Activated naive CD4-positive, alpha-beta T cell treated with anti-CD3 and anti-CD28 coated beads, Interleukin-2, amount 50 U/mL, for 24 hours (primary cell): Measurements from ENCODE around the gene KLHL18.
"Not testable (repeated sequence)": the region's sequence is repeated elsewhere in the genome, so short reads cannot be mapped to it uniquely, and the experiment has no call there.

Experiments
- H3K27ac Mint-ChIP-seq: one replicate; pipeline ENCODE4 v1.8.0; 2021; ENCODE audit warnings: mild to moderate bottlenecking, mixed read lengths
- H3K27me3 Mint-ChIP-seq: one replicate; pipeline ENCODE4 v1.8.0; 2021; ENCODE audit warnings: mixed read lengths
- H3K36me3 Mint-ChIP-seq: one replicate; pipeline ENCODE4 v1.8.0; 2021; ENCODE audit warnings: mixed read lengths
- H3K4me1 Mint-ChIP-seq: one replicate; pipeline ENCODE4 v1.8.0; 2021; ENCODE audit warnings: mixed read lengths
- H3K4me3 Mint-ChIP-seq: one replicate; pipeline ENCODE4 v1.8.0; 2021; ENCODE audit warnings: mild to moderate bottlenecking, mixed read lengths
- H3K9me3 Mint-ChIP-seq: one replicate; pipeline ENCODE4 v1.8.0; 2021; ENCODE audit warnings: mixed read lengths

The KLHL18 gene

GRCh38 chr3:47359323-47359722 lies 76.6 kb downstream of the KLHL18 start:
- H3K27me3 Mint-ChIP-seq, result peaks cover 2% of the 10 kb centered on the region
- no peak overlapping the region for H3K4me3 Mint-ChIP-seq
- peaks cover 11% of the 10 kb centered on the region for H3K9me3 Mint-ChIP-seq
- H3K4me1 Mint-ChIP-seq, result peaks cover 22% of the 10 kb centered on the region
- peaks cover 15% of the 10 kb centered on the region for H3K36me3 Mint-ChIP-seq
- H3K27ac Mint-ChIP-seq, result no peak overlapping the region

DNA sequence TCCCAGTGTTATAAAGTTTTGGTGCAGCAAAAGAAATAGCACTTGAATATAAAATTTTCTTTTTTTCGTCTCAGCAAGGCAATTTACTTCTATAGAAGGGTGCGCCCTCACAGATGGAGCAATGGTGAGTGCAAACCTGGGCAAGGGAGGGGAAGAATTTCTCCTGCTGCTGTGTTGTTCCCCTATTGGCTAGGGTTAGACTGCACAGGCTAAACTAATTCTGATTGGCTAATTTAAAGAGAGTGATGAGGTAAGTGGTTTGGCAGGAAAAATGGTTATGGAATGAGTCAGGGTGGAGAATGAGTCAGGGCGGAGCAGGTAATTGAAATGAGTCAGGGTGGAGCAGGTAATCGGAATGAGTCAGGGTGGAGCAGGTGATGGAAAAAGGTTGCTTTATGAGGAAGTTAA lies 77.4 kb downstream of the KLHL18 start:
- Mint-ChIP-seq H3K4me1 (peaks cover 22% of the 10 kb centered on the region), H3K36me3 (peaks cover 15% of the 10 kb centered on the region), H3K9me3 (peaks cover 11% of the 10 kb centered on the region), H3K27ac (peak overlapping the region; percentile 63)
- H3K4me3 Mint-ChIP-seq, H3K27me3 Mint-ChIP-seq: not testable (repeated sequence)

GRCh38 chr3:47362701-47363100 lies 80.0 kb downstream of the KLHL18 start:
- H3K4me3 Mint-ChIP-seq, result peak overlapping the region; percentile 41

GRCh38 chr3:47365213-47366153 lies 82.7 kb downstream of the KLHL18 start:
- Mint-ChIP-seq H3K9me3 (peaks cover 5% of the 10 kb centered on the region), H3K27ac (peak overlapping the region; percentile 14), H3K36me3 (peaks cover 6% of the 10 kb centered on the region), H3K4me1 (peaks cover 17% of the 10 kb centered on the region), H3K27me3 (no peaks in the 10 kb centered on the region), H3K4me3 (no peak overlapping the region)

More at GRCh38 chr3:47362701-47363100, 80.0 kb downstream of the KLHL18 start:
- H3K9me3 Mint-ChIP-seq, result peaks cover 11% of the 10 kb centered on the region
- peak overlapping the region; percentile 90 for H3K27ac Mint-ChIP-seq
- H3K27me3 Mint-ChIP-seq, result peaks cover 2% of the 10 kb centered on the region
- peaks cover 22% of the 10 kb centered on the region for H3K4me1 Mint-ChIP-seq
- peaks cover 15% of the 10 kb centered on the region for H3K36me3 Mint-ChIP-seq

GRCh38 chr3:47366833-47367232 lies 84.1 kb downstream of the KLHL18 start:
- Mint-ChIP-seq H3K27ac (no peak overlapping the region), H3K4me3 (no peak overlapping the region), H3K4me1 (peaks cover 16% of the 10 kb centered on the region), H3K9me3 (peaks cover 5% of the 10 kb centered on the region), H3K36me3 (peaks cover 6% of the 10 kb centered on the region), H3K27me3 (no peaks in the 10 kb centered on the region)

DNA sequence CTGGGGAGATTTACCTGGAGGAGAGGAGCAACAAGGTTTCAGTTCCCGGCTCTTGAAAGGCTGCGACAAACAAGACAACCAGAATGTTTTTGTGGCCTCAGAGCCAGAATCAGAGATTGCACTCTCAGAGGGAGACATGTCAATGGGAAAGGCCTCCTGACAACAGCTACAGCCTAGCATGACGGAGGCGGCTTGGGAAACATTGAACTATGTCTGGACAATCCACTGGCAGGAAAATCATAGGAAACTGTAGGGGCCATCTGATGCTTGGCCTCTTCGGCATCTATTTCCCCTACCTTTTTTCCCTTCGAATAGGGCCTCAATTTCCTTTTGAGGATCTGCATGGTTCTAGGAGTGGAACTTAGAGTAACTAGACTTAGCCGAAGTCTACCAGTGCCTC lies 84.9 kb downstream of the KLHL18 start:
- H3K36me3 Mint-ChIP-seq, result peaks cover 3% of the 10 kb centered on the region
- peaks cover 1% of the 10 kb centered on the region for H3K9me3 Mint-ChIP-seq

DNA sequence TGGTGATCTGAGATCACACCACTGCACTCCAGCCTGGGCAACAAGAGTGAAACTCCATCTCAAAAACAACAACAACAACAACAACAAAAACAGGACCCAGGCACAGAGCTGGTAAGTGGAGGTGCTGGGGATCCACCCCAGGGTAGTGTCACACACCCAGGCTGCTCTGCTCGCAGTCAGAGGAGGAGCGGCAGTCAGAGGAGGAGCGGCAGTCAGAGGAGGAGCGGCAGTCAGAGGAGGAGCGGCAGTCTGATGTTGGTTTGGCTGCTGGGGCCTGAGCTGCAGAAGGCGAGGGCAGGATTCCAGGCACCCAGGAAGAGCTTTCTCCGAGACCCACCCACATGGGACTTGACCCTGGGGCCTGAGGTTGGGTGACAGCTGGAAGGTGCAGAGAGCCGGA lies 87.3 kb downstream of the KLHL18 start:
- not testable (repeated sequence) for H3K4me1 Mint-ChIP-seq, H3K27me3 Mint-ChIP-seq, H3K4me3 Mint-ChIP-seq, H3K9me3 Mint-ChIP-seq, H3K27ac Mint-ChIP-seq, H3K36me3 Mint-ChIP-seq

More for the DNA sequence above, 84.9 kb downstream of the KLHL18 start:
- Mint-ChIP-seq H3K27ac (no peak overlapping the region), H3K4me3 (no peak overlapping the region), H3K27me3 (no peaks in the 10 kb centered on the region), H3K4me1 (peaks cover 11% of the 10 kb centered on the region)

GRCh38 chr3:47370887-47371697 lies 88.3 kb downstream of the KLHL18 start:
- Mint-ChIP-seq H3K4me1 (no peaks in the 10 kb centered on the region), H3K36me3 (no peaks in the 10 kb centered on the region), H3K9me3 (no peaks in the 10 kb centered on the region), H3K27me3 (no peaks in the 10 kb centered on the region), H3K4me3 (no peak overlapping the region), H3K27ac (no peak overlapping the region)

DNA sequence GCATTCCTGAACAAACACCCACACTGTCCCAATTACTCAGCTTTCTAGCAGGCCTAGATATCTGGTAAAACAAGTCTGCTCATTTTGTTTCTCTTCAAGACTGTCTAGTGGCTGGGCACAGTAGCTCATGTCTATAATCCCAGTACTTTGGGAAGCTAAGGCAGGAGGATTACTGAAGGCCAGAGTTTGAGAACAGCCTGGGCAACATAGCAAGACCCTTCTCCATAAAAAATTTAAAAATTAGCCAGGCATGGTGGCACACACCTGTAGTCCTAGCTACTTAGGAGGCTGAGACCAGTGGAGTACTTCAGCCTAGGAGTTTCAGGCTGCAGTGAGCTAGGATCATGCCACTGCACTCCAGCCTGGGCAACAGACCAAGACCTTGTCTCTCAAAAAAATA lies 91.8 kb downstream of the KLHL18 start:
- Mint-ChIP-seq H3K9me3 (no peaks in the 10 kb centered on the region), H3K4me1 (peaks cover 10% of the 10 kb centered on the region), H3K36me3 (peaks cover under 1% of the 10 kb centered on the region), H3K27me3 (no peaks in the 10 kb centered on the region), H3K4me3 (no peak overlapping the region), H3K27ac (no peak overlapping the region)

DNA sequence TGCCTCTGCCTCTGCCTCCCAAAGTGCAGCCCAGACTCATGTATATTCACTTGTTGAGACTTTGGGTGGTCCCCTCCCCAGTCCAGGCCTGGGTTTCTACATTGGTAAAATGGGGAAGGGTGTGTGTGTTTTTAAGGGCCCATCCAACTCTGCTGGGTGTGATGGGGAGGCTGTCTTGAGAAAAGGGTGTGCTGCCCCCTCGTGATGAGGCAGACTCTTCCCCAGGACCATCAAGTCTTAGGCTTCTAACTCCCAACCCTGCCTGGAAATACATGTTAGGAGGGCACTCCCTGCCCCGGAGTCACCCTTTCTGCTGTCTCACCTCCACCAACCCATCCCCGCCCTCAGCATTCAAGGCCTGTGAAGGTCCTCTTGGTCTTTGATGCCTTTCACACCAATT lies 93.6 kb downstream of the KLHL18 start:
- Mint-ChIP-seq H3K36me3 (peaks cover 4% of the 10 kb centered on the region), H3K4me3 (no peak overlapping the region), H3K4me1 (peaks cover 21% of the 10 kb centered on the region), H3K27ac (no peak overlapping the region), H3K9me3 (no peaks in the 10 kb centered on the region), H3K27me3 (no peaks in the 10 kb centered on the region)

DNA sequence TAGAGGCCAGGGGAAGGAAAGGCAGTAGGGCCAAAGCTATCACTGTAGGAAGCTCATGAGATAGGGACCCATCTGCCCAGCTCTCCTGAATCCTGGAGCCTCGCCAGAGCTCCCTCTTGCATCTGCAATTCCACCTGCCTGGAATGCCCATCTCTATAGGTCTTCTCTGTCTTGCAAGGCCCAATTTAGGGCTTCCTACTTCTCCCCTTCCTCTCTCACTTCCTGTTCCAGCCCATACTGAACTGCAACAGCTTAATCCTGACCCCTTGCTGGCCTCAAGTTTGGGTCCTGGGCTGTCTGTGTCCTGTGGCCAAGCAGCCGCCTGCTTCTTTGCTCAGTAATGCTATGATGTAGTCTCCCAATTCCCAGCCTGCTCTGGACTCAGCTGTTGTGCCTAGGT lies 94.4 kb downstream of the KLHL18 start:
- H3K4me3 Mint-ChIP-seq, result no peak overlapping the region
- H3K4me1 Mint-ChIP-seq, result peaks cover 28% of the 10 kb centered on the region
- no peaks in the 10 kb centered on the region for H3K9me3 Mint-ChIP-seq
- H3K27me3 Mint-ChIP-seq, result no peaks in the 10 kb centered on the region
- H3K36me3 Mint-ChIP-seq, result peaks cover 4% of the 10 kb centered on the region
- H3K27ac Mint-ChIP-seq, result no peak overlapping the region

DNA sequence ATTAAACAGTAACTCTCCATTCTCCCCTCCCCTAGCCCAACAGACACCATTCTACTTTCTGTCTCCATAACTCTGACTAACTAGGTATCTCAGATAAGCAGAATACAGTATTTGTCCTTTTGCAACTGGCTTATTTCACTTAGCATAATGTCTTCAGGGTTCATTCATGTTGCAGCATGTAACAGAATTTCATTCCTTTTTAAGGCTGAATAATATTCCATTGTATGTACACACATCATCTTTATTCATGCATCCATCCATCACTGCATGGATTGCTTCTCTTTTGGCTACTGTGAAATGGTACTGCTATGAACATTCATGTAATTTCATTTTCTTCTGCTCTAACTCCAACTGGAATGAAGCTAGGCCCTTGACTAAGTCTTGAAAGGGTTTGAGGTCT lies 96.1 kb downstream of the KLHL18 start:
- Mint-ChIP-seq H3K27ac (no peak overlapping the region), H3K4me3 (no peak overlapping the region), H3K9me3 (no peaks in the 10 kb centered on the region), H3K36me3 (peaks cover 4% of the 10 kb centered on the region), H3K4me1 (peaks cover 43% of the 10 kb centered on the region), H3K27me3 (no peaks in the 10 kb centered on the region)

GRCh38 chr3:47379411-47379899 lies 96.7 kb downstream of the KLHL18 start:
- no peaks in the 10 kb centered on the region for H3K9me3 Mint-ChIP-seq
- H3K27me3 Mint-ChIP-seq, result no peaks in the 10 kb centered on the region
- H3K27ac Mint-ChIP-seq, result peak overlapping the region; percentile 100
- peaks cover 45% of the 10 kb centered on the region for H3K4me1 Mint-ChIP-seq
- H3K4me3 Mint-ChIP-seq, result peak overlapping the region; percentile 98
- H3K36me3 Mint-ChIP-seq, result peaks cover 4% of the 10 kb centered on the region

DNA sequence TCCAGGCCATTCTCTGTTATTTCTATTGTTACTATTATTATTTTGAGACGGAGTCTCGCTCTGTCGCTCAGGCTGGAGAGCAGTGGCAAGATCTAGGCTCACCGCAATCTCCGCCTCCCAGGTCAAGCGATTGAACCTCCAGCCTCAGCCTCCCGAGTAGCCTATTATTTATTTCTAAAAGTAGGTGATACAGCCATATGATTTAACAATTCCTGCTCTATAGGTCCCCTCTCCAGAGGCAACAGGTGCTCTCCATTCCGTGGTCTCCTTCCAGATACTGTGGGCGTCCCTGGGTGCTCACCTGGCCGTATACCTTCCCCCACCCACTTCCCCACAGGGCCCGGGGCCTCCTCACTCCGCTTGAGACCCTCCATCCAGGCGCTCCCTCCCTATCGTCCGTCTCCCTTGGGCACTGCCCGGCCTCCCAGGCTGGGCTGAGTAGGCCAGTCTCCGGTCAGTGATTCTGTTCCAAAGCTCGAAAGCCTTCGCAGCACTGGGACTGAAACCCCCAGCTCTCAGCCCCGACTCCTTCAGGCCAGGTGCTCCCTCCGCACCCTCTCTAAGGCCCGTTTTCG lies 97.4 kb downstream of the KLHL18 start:
- Mint-ChIP-seq H3K4me3 (peak overlapping the region; percentile 98), H3K36me3 (peaks cover 4% of the 10 kb centered on the region), H3K9me3 (no peaks in the 10 kb centered on the region), H3K27me3 (no peaks in the 10 kb centered on the region), H3K27ac (peak overlapping the region; percentile 100), H3K4me1 (peaks cover 45% of the 10 kb centered on the region)

- H3K27me3 Mint-ChIP-seq, result no peaks in the 10 kb centered on the region
- H3K36me3 Mint-ChIP-seq, result peaks cover 6% of the 10 kb centered on the region
- no peaks in the 10 kb centered on the region for H3K9me3 Mint-ChIP-seq
- peaks cover 47% of the 10 kb centered on the region for H3K4me1 Mint-ChIP-seq
- peak within 1 kb of the TSS; percentile 100 for H3K27ac Mint-ChIP-seq
- peak within 1 kb of the TSS; percentile 98 for H3K4me3 Mint-ChIP-seq
These were observed 98.0 kb downstream of the KLHL18 start, which contains the start of gene PTPN23 for GRCh38 chr3:47380601-47381316. TSS of gene PTPN23 (plus strand) at chr3:47381021. CDS start at chr3:47381097, 76 bp downstream.
